Measurements from ENCODE around the gene UBE2G2.
A peak's percentile ranks its signal among the peaks of the same experiment; 100 is the strongest.

UBE2G2 gene

DNA sequence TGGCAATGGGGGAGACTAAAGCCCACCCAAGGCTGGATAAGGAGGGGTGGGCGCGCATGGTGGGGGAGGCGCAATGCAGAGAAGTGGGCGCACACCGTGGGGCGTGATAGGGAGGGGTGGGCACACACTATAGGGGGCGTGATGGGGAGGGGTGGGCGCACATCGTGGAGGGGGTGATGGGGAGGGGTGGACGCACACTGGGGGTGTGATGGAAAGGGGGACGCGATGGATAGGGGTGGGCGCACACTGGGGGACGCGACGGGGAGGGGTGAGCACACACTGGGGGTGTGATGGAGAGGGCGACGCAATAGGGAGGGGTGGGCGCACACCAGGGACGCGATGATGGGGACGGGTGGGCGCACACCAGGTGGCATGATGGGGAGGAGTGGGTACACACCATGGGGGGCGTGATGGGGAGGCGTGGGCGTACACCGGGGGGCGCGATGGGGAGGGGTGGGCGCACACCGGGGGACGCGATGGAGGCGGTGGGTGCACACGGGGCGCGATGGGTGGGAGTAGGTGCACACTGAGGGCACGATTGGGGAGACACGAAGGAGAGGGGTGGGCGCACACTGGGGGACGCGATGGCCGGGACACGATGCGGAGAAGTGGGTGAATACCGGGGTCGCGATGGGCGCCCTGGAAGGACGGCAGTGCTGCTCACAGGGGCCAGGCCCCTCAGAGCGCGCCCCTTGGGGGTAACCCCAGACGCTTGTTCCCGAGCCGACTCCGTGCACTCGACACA lies 15.3 kb upstream of the UBE2G2 start:
- DNase-seq (ENCODE audit: insufficient read length, low spot score) (no peak), FAIRE-seq (no peak)
- TF ChIP-seq SPI1 (IDR thresholded peaks at IDR 0.05; ENCODE audit: low read depth, low read length) (no peak), TAF1 (IDR thresholded peaks at IDR 0.05; ENCODE audit: low read depth, low read length) (no peak), POLR2AphosphoS5 (IDR thresholded peaks at IDR 0.05; ENCODE audit: low read depth, low read length) (no peak), PAX5 (IDR thresholded peaks at IDR 0.05; ENCODE audit: insufficient read depth, low read length, severe bottlenecking) (no peak), POLR2A (IDR thresholded peaks at IDR 0.05; ENCODE audit: low read depth, low read length) (no peak), POU2F2 (IDR thresholded peaks at IDR 0.05; ENCODE audit: low read depth, low read length) (no peak)

DNA sequence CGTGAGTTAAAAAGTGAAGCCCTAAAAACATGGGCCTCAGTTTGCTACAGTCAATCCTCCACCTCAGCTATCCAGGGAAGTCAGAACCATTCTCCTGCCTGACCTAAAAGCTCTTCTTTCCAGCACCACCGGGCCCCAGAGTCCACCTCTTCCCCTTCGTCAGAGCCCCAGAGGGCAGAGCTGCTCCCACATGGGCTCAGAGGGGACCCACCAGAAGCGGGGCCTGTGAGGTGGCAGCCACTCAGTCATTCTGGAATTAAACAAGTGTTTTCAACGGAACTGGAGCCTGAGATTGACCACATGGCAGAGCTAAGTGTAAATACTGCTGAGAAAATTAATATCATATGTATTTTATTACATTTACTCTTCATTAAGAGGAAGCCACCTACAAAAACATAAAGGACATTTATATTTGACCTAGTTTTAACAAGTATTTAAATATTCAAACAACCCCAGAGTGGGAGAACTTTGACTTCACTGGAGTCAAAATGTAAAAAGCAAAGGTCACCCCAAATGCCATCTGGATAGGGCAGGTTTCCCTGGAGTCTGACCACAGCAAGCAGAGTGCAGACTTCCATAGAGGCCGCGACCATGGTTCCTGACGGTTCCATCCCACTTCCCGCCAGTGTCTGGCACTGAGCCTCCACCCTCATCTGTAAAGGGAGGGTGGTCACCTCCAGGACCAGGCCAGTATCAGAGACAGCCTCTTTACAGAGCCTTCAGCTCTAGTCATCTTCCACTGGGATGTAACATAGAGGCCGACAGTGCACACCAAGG lies 14.4 kb upstream of the UBE2G2 start:
- TF ChIP-seq POU2F2 (IDR thresholded peaks at IDR 0.05; ENCODE audit: low read depth, low read length): no peak
- no peak for TF ChIP-seq TAF1 (IDR thresholded peaks at IDR 0.05; ENCODE audit: low read depth, low read length)
- TF ChIP-seq SPI1 (IDR thresholded peaks at IDR 0.05; ENCODE audit: low read depth, low read length): no peak
- no peak for TF ChIP-seq PAX5 (IDR thresholded peaks at IDR 0.05; ENCODE audit: insufficient read depth, low read length, severe bottlenecking)
- no peak for TF ChIP-seq POLR2AphosphoS5 (IDR thresholded peaks at IDR 0.05; ENCODE audit: low read depth, low read length)
- TF ChIP-seq POLR2A (IDR thresholded peaks at IDR 0.05; ENCODE audit: low read depth, low read length): no peak
- FAIRE-seq (no peak), DNase-seq (ENCODE audit: insufficient read length, low spot score) (no peak)

- FAIRE-seq (no peak), DNase-seq (ENCODE audit: insufficient read length, low spot score) (no peak)
- no peak for TF ChIP-seq SPI1 (IDR thresholded peaks at IDR 0.05; ENCODE audit: low read depth, low read length)
- TF ChIP-seq POU2F2 (IDR thresholded peaks at IDR 0.05; ENCODE audit: low read depth, low read length): no peak
- no peak for TF ChIP-seq TAF1 (IDR thresholded peaks at IDR 0.05; ENCODE audit: low read depth, low read length)
- no peak for TF ChIP-seq POLR2A (IDR thresholded peaks at IDR 0.05; ENCODE audit: low read depth, low read length)
- no peak for TF ChIP-seq POLR2AphosphoS5 (IDR thresholded peaks at IDR 0.05; ENCODE audit: low read depth, low read length)
- TF ChIP-seq PAX5 (IDR thresholded peaks at IDR 0.05; ENCODE audit: insufficient read depth, low read length, severe bottlenecking): no peak
Measured at GRCh38 chr21:44815225-44815624, 13.6 kb upstream of the UBE2G2 start.

DNA sequence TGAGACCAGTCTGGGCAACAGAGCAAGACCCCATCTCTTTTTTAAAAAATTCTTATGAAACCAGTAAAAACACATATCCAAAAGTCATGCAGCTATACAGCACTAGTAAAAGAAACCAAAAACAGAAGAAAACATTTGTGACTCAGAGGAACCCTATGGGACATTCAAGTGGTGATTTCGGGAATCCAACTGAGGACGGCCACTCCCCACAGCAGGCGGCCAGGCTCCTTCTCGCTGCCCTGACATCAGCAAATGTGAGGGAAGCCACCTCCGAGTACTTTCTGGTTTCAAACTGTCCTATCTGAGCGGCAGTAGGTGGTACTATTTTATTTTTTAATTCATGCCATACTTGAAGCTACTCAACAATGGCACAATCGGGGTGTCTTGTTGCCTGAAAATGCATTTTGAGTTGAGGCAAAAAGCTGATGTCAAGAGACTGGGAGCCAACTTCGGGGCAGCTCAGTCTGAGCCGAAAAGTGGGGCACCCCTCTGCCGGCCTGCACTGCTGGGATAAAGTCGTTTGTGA lies 12.9 kb upstream of the UBE2G2 start:
- no peak for TF ChIP-seq POLR2A (IDR thresholded peaks at IDR 0.05; ENCODE audit: low read depth, low read length)
- DNase-seq (ENCODE audit: insufficient read length, low spot score) (no peak), FAIRE-seq (no peak)

DNA sequence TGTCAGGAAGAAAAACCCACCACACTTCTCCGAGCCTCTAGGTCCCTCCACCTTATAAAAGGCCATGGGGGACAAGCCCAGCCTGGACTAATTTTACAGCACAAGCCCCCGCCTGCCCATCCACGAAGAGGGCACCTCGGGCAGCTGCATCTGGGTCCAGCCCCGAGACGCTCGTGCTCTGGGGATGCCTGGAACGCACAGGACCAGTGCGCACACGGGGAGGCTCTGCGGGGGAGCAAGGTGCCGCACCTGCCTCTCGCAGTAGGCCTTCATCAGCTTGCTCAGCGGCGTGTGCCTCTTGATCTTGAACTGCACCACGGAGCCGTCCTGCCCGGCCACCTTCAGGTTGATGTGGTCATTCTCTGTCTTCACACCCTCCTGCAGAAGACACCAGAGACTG lies 12.1 kb upstream of the UBE2G2 start:
- no peak for DNase-seq (ENCODE audit: insufficient read length, low spot score)
- no peak for TF ChIP-seq SPI1 (IDR thresholded peaks at IDR 0.05; ENCODE audit: low read depth, low read length)
- no peak for TF ChIP-seq PAX5 (IDR thresholded peaks at IDR 0.05; ENCODE audit: insufficient read depth, low read length, severe bottlenecking)
- TF ChIP-seq POLR2A (IDR thresholded peaks at IDR 0.05; ENCODE audit: low read depth, low read length): no peak
- no peak for TF ChIP-seq POU2F2 (IDR thresholded peaks at IDR 0.05; ENCODE audit: low read depth, low read length)
- TF ChIP-seq TAF1 (IDR thresholded peaks at IDR 0.05; ENCODE audit: low read depth, low read length): no peak
- no peak for TF ChIP-seq POLR2AphosphoS5 (IDR thresholded peaks at IDR 0.05; ENCODE audit: low read depth, low read length)
- FAIRE-seq: no peak

DNA sequence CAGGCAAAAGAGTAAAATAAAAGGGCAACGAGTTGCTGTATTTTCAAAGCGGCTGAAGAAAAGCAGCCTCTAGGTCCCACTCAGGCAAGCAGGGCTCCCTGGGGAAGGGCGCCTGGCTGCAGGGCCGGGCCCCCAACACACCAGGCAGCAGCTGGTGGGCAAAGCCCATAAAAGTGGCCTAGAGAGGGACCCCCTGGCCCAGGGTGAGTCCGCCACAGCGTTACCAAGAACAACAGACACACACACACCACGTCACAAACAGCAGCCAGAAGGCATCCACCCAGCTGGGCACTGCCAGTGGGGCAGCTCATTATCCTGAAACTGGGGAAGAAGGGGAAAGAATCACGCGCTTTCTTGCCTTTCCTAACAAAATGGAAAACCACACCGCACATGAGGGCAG lies 11.5 kb upstream of the UBE2G2 start:
- DNase-seq (ENCODE audit: insufficient read length, low spot score) (no peak), FAIRE-seq (no peak)
- no peak for TF ChIP-seq SPI1 (IDR thresholded peaks at IDR 0.05; ENCODE audit: low read depth, low read length)
- no peak for TF ChIP-seq TAF1 (IDR thresholded peaks at IDR 0.05; ENCODE audit: low read depth, low read length)
- no peak for TF ChIP-seq PAX5 (IDR thresholded peaks at IDR 0.05; ENCODE audit: insufficient read depth, low read length, severe bottlenecking)
- TF ChIP-seq POLR2A (IDR thresholded peaks at IDR 0.05; ENCODE audit: low read depth, low read length): no peak
- TF ChIP-seq POLR2AphosphoS5 (IDR thresholded peaks at IDR 0.05; ENCODE audit: low read depth, low read length): no peak
- no peak for TF ChIP-seq POU2F2 (IDR thresholded peaks at IDR 0.05; ENCODE audit: low read depth, low read length)

- no peak for FAIRE-seq
- DNase-seq (ENCODE audit: insufficient read length, low spot score): no peak
- TF ChIP-seq SPI1 (IDR thresholded peaks at IDR 0.05; ENCODE audit: low read depth, low read length): no peak
- TF ChIP-seq POU2F2 (IDR thresholded peaks at IDR 0.05; ENCODE audit: low read depth, low read length): no peak
- TF ChIP-seq PAX5 (IDR thresholded peaks at IDR 0.05; ENCODE audit: insufficient read depth, low read length, severe bottlenecking): no peak
- no peak for TF ChIP-seq POLR2A (IDR thresholded peaks at IDR 0.05; ENCODE audit: low read depth, low read length)
- TF ChIP-seq POLR2AphosphoS5 (IDR thresholded peaks at IDR 0.05; ENCODE audit: low read depth, low read length): no peak
- no peak for TF ChIP-seq TAF1 (IDR thresholded peaks at IDR 0.05; ENCODE audit: low read depth, low read length)
Measured at GRCh38 chr21:44812640-44813039, 11.0 kb upstream of the UBE2G2 start.

DNA sequence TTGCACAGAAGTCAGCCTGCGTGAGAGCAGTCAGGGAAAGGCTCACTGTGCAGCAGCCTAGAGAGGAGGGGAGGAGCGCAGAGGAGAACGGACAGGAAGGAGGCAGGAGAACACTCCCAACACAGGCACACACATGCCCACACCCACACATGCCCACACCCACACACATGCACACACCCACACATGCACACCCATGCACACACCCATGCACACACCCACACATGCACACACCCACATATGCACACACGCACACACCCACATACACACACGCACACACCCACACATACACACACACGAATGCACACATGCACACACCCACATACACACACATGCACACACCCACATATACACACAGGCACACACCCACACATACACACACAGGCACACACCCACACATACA lies 9.2 kb upstream of the UBE2G2 start:
- DNase-seq (ENCODE audit: insufficient read length, low spot score) (no peak), FAIRE-seq (peak; percentile 83)
- TF ChIP-seq POU2F2 (IDR thresholded peaks at IDR 0.05; ENCODE audit: low read depth, low read length): peak; percentile 59; the same call in 1 of the 2 replicates
- no peak for TF ChIP-seq TAF1 (IDR thresholded peaks at IDR 0.05; ENCODE audit: low read depth, low read length)
- TF ChIP-seq POLR2A (IDR thresholded peaks at IDR 0.05; ENCODE audit: low read depth, low read length): 0 out of 2 replicates have a peak, but pooled peaks have one; percentile 34

DNA sequence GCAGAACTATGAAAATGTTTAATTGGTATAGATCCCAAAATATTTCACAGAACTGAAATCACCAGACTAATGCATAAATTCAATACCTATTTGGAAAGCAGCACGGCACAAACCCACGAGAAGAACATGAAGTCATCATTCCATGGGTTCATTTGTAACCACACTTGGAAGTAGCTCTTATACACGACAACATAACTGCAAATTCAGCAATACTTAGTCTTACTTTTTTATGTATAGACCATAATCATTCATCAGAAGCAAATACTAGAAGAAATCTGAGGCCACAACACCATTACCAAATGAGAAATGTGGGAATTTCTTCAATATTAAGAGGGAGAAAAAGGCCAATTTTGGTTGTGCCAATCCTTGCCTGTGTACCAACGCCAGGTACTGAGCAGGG lies 4.2 kb upstream of the UBE2G2 start:
- TF ChIP-seq POLR2A (IDR thresholded peaks at IDR 0.05; ENCODE audit: low read depth, low read length) (no peak), POU2F2 (IDR thresholded peaks at IDR 0.05; ENCODE audit: low read depth, low read length) (no peak), SPI1 (IDR thresholded peaks at IDR 0.05; ENCODE audit: low read depth, low read length) (no peak), TAF1 (IDR thresholded peaks at IDR 0.05; ENCODE audit: low read depth, low read length) (no peak), POLR2AphosphoS5 (IDR thresholded peaks at IDR 0.05; ENCODE audit: low read depth, low read length) (no peak), PAX5 (IDR thresholded peaks at IDR 0.05; ENCODE audit: insufficient read depth, low read length, severe bottlenecking) (no peak)
- FAIRE-seq (no peak), DNase-seq (ENCODE audit: insufficient read length, low spot score) (no peak)

Measured in GM12891 (cell line).